Spleen (tissue), 11 donors: ENCODE results near the gene IMMP2L. TPM values are rescaled to one million over a fixed set of nuclear protein-coding genes. Genes with fewer than 3 reads are reported as not detected.
"Not testable (repeated sequence)": the region's sequence is repeated elsewhere in the genome, so short reads cannot be mapped to it uniquely, and the experiment has no call there.

Experiments
- DNase-seq: peaks from one replicate; pipeline ENCODE4 v3.0.0-alpha.2; 2020
- H3K27ac ChIP-seq, 8 donors: fragments of 200-600 bp; sonication (generic) in 7 of 8; 1 replicate in 4 of 8; 2 replicates in 4 of 8; pipeline versions ENCODE4 v1.5.0 to v1.8.0; 2016 to 2021; ENCODE audit warnings: inconsistent platforms in 4 of 8, mild to moderate bottlenecking in 4 of 8, moderate library complexity in 1 of 8
- H3K27me3 ChIP-seq, 7 donors: fragments of 200-600 bp; sonication (generic) in 6 of 7; replicated peaks in 1 of 7; 1 replicate in 4 of 7; 2 replicates in 3 of 7; pipeline versions ENCODE4 v1.5.0 to v1.8.0; 2016 to 2021; ENCODE audit warnings: inconsistent platforms in 3 of 7, mild to moderate bottlenecking in 1 of 7
- H3K36me3 ChIP-seq, 6 donors: fragments of 200-600 bp; sonication (generic) in 5 of 6; 1 replicate in 4 of 6; 2 replicates in 2 of 6; pipeline versions ENCODE4 v1.5.0 to v1.8.0; 2016 to 2021; ENCODE audit warnings: inconsistent platforms in 2 of 6
- H3K4me1 ChIP-seq, 6 donors: fragments of 200-600 bp; sonication (generic) in 5 of 6; 1 replicate in 3 of 6; 2 replicates in 3 of 6; pipeline versions ENCODE4 v1.5.0 to v1.8.0; 2016 to 2021; ENCODE audit warnings: inconsistent platforms in 3 of 6
- H3K4me3 ChIP-seq, 8 donors: fragments of 200-600 bp; sonication (generic) in 7 of 8; 1 replicate in 4 of 8; 2 replicates in 4 of 8; pipeline versions ENCODE4 v1.5.0 to v1.8.0; 2016 to 2021; ENCODE audit warnings: inconsistent platforms in 4 of 8, mild to moderate bottlenecking in 4 of 8, moderate library complexity in 2 of 8
- H3K9me3 ChIP-seq, 8 donors: fragments of 200-600 bp; sonication (generic) in 7 of 8; 1 replicate in 4 of 8; 2 replicates in 4 of 8; pipeline versions ENCODE4 v1.5.0 to v1.8.0; 2016 to 2021; ENCODE audit warnings: inconsistent platforms in 4 of 8
- CTCF ChIP-seq, 11 experiments: fragments of 200-600 bp in 7 of 11; fragments of 450-650 bp in 4 of 11; sonication (generic) in 4 of 11; IDR thresholded peaks in 8 of 11; conservative IDR thresholded peaks in 3 of 11; 1 replicate in 7 of 11; 2 replicates in 4 of 11; pipeline versions ENCODE4 v1.4.0 to v1.8.0; 2016 to 2021; ENCODE audit warnings: antibody characterized with exemption in 11 of 11, inconsistent platforms in 4 of 11, mild to moderate bottlenecking in 1 of 11
- POLR2A ChIP-seq, 3 donors: fragments of 450-650 bp; IDR thresholded peaks; one replicate each; pipeline ENCODE4 v1.5.1; 2017; ENCODE audit warnings: antibody characterized with exemption in 3 of 3, mild to moderate bottlenecking in 1 of 3
- POLR2AphosphoS5 ChIP-seq, 3 donors: sonication (generic); formaldehyde crosslinking; IDR thresholded peaks; one replicate each; pipeline ENCODE4 v1.5.1; 2017; ENCODE audit warnings: antibody characterized with exemption in 3 of 3
- WGBS, 5 donors: extraction: QIAGEN DNeasy Blood & Tissue Kit in 3 of 5; methylation state at CpG; one replicate each; pipeline versions ENCODE4 v1.1.5 to v1.1.7; 2013 to 2018; 5-methylcytosine and 5-hydroxymethylcytosine counted together
- intact Hi-C: fragments of 100-400 bp; cut with DNase I; formaldehyde crosslinking; loops from one replicate; pipeline ENCODE4 v1.15.0; 2023; ENCODE audit warnings: low total_unique reads
- polyA plus RNA-seq, 3 donors: library from polyadenylated mRNA; stranded (reverse); fragments of 200-250 nt; gene quantifications; one replicate each; pipeline ENCODE4 v1.2.1, GENCODE V29; 2013
- total RNA-seq, 7 donors: library from RNA; depleted of rRNA in 3 of 7; stranded (reverse); fragments of >200 nt in 3 of 7; fragmentation: NEBNext Ultra II Directional in 4 of 7; extraction: Animal tissue kit (Norgen Biotek cat#: 25700) in 4 of 7; gene quantifications; one replicate each; pipeline versions ENCODE4 v1.1.0 to v1.2.1, GENCODE V29; 2016 to 2021
- donor health status: healthy with polysubstance abuse.
- donor health status: DM: no; HTN: no; CAD: no; lungs with moderate emphysema.
- donor health status: DM: no; HTN: no; CAD: no.
- donor health status: Bipolar disorder and iron deficiency.
- donor health status: healthy.
- donor health status: DM: no; HTN: no; CAD: no.
- donor health status: DM: yes; HTN: yes; CAD: no.

The IMMP2L gene
- total and polyA plus RNA-seq, 10 donors, result 6.5 to 32.7 (median 9.8) TPM

GRCh38 chr7:111473449-111474198 lies 88.7 kb downstream of the IMMP2L start:
- Histone ChIP-seq H3K4me1 (no peaks in the 10 kb centered on the region), H3K36me3 (no peaks in the 10 kb centered on the region), H3K27ac (no peak overlapping the region), H3K27me3 (no peaks in the 10 kb centered on the region), H3K9me3 (peaks cover 0 to 36% (median 14%) of the 10 kb centered on the region in 8 donors), H3K4me3 (no peak overlapping the region)
- 68 to 98% (median 96%) methylated on average over 2 of the region's 2 CpGs for WGBS, 5 donors
- TF ChIP-seq CTCF (IDR thresholded peaks at IDR 0.05 in 8 of 11, conservative IDR thresholded peaks at IDR 0.05 in 3 of 11) (no peak), POLR2A (IDR thresholded peaks at IDR 0.05) (no peak), POLR2AphosphoS5 (IDR thresholded peaks at IDR 0.05) (no peak)
- intact Hi-C loops, result no loop called here
- DNase-seq, result no peak

- DNase-seq, result no peak
- Histone ChIP-seq H3K27me3 (no peaks in the 10 kb centered on the region), H3K36me3 (no peaks in the 10 kb centered on the region), H3K27ac (no peak overlapping the region), H3K4me1 (no peaks in the 10 kb centered on the region), H3K9me3 (peaks cover 0 to 32% (median 15%) of the 10 kb centered on the region in 8 donors), H3K4me3 (no peak overlapping the region)
- intact Hi-C loops, result no loop called here
- 88 to 95% (median 94%) methylated on average over 2 of the region's 2 CpGs for WGBS, 5 donors
- no peak for TF ChIP-seq POLR2A (IDR thresholded peaks at IDR 0.05)
- TF ChIP-seq POLR2AphosphoS5 (IDR thresholded peaks at IDR 0.05), result no peak
- TF ChIP-seq CTCF (IDR thresholded peaks at IDR 0.05 in 8 of 11, conservative IDR thresholded peaks at IDR 0.05 in 3 of 11), result no peak
These were observed 91.3 kb downstream of the IMMP2L start for GRCh38 chr7:111470998-111471397.

GRCh38 chr7:111469894-111470293 lies 92.4 kb downstream of the IMMP2L start:
- intact Hi-C loops, H3K36me3 ChIP-seq, DNase-seq, H3K27me3 ChIP-seq, H3K27ac ChIP-seq, H3K4me3 ChIP-seq, H3K4me1 ChIP-seq: not testable (repeated sequence)
- 94 to 100% (median 100%) methylated on average over 1 of the region's 1 CpG for WGBS, 5 donors
- H3K9me3 ChIP-seq, result peaks cover 0 to 35% (median 15%) of the 10 kb centered on the region in 8 donors

GRCh38 chr7:111465774-111466173 lies 96.5 kb downstream of the IMMP2L start:
- H3K9me3 ChIP-seq, result peaks cover 0 to 16% (median 4%) of the 10 kb centered on the region in 8 donors
- H3K27ac ChIP-seq, H3K27me3 ChIP-seq, DNase-seq, H3K4me3 ChIP-seq, H3K36me3 ChIP-seq, H3K4me1 ChIP-seq, intact Hi-C loops: not testable (repeated sequence)
- WGBS, 5 donors, result 93 to 100% (median 96%) methylated on average over 3 of the region's 3 CpGs

GRCh38 chr7:111460695-111461094 lies 101.6 kb downstream of the IMMP2L start:
- Histone ChIP-seq H3K4me3 (no peak overlapping the region), H3K27me3 (no peaks in the 10 kb centered on the region), H3K4me1 (no peaks in the 10 kb centered on the region), H3K27ac (no peak overlapping the region), H3K36me3 (no peaks in the 10 kb centered on the region), H3K9me3 (no peaks in the 10 kb centered on the region)
- intact Hi-C loops, result no loop called here
- DNase-seq, result no peak
- TF ChIP-seq CTCF (IDR thresholded peaks at IDR 0.05 in 8 of 11, conservative IDR thresholded peaks at IDR 0.05 in 3 of 11) (no peak), POLR2A (IDR thresholded peaks at IDR 0.05) (no peak), POLR2AphosphoS5 (IDR thresholded peaks at IDR 0.05) (no peak)
